ENCODE data around the gene SNRNP25.

DNA sequence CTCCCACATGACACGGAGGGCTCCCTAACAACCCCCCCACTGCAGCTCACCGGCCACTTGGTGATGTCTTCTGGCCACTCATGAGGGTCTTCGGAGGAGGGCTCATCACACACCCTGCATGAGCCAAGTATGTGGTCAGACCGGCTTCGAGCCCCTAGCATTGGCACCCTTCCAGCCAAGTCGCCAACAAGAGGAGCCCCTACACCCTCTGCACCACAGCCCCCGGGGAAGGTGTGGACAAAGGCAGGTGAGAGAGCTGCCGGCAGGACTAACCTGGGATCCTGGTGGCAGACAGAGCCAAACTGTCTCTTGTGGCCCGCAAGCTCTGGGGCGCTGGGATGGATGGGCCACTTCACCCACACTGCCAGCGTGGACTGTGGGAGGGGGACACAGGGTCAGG lies 6.5 kb downstream of the SNRNP25 start:
- TF ChIP-seq RFX5 (IDR thresholded peaks at IDR 0.05; ENCODE audit: low read depth, low read length), result no peak
- no peak for TF ChIP-seq FOXM1 (IDR thresholded peaks at IDR 0.05; ENCODE audit: low read depth)
- TF ChIP-seq FOXM1 (CRISPR knock-in tag; IDR thresholded peaks at IDR 0.05; ENCODE audit: low read depth), result no peak
- no peak for TF ChIP-seq MAFF (IDR thresholded peaks at IDR 0.05; ENCODE audit: low read length)
- TF ChIP-seq RAD21 (CRISPR knock-in tag; conservative IDR thresholded peaks at IDR 0.05 in 1 of 2, IDR thresholded peaks at IDR 0.05 in 1 of 2), result no peak
- TF ChIP-seq, protein P1, sequence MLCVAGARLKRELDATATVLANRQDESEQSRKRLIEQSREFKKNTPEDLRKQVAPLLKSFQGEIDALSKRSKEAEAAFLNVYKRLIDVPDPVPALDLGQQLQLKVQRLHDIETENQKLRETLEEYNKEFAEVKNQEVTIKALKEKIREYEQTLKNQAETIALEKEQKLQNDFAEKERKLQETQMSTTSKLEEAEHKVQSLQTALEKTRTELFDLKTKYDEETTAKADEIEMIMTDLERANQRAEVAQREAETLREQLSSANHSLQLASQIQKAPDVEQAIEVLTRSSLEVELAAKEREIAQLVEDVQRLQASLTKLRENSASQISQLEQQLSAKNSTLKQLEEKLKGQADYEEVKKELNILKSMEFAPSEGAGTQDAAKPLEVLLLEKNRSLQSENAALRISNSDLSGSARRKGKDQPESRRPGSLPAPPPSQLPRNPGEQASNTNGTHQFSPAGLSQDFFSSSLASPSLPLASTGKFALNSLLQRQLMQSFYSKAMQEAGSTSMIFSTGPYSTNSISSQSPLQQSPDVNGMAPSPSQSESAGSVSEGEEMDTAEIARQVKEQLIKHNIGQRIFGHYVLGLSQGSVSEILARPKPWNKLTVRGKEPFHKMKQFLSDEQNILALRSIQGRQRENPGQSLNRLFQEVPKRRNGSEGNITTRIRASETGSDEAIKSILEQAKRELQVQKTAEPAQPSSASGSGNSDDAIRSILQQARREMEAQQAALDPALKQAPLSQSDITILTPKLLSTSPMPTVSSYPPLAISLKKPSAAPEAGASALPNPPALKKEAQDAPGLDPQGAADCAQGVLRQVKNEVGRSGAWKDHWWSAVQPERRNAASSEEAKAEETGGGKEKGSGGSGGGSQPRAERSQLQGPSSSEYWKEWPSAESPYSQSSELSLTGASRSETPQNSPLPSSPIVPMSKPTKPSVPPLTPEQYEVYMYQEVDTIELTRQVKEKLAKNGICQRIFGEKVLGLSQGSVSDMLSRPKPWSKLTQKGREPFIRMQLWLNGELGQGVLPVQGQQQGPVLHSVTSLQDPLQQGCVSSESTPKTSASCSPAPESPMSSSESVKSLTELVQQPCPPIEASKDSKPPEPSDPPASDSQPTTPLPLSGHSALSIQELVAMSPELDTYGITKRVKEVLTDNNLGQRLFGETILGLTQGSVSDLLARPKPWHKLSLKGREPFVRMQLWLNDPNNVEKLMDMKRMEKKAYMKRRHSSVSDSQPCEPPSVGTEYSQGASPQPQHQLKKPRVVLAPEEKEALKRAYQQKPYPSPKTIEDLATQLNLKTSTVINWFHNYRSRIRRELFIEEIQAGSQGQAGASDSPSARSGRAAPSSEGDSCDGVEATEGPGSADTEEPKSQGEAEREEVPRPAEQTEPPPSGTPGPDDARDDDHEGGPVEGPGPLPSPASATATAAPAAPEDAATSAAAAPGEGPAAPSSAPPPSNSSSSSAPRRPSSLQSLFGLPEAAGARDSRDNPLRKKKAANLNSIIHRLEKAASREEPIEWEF (CRISPR knock-in tag; IDR thresholded peaks at IDR 0.05), result no peak
- TF ChIP-seq CTBP1 (IDR thresholded peaks at IDR 0.05; ENCODE audit: borderline replicate concordance), result no peak
- TF ChIP-seq SMC3 (conservative IDR thresholded peaks at IDR 0.05; ENCODE audit: insufficient read depth, low read depth, low read length), result no peak
- no peak for TF ChIP-seq NELFE (IDR thresholded peaks at IDR 0.05; ENCODE audit: insufficient read depth, insufficient read length)
- no peak for TF ChIP-seq SMAD2 (IDR thresholded peaks at IDR 0.05; ENCODE audit: low read depth, low read length)
- TF ChIP-seq SOX6 (IDR thresholded peaks at IDR 0.05), result no peak
- TF ChIP-seq, protein P2, sequence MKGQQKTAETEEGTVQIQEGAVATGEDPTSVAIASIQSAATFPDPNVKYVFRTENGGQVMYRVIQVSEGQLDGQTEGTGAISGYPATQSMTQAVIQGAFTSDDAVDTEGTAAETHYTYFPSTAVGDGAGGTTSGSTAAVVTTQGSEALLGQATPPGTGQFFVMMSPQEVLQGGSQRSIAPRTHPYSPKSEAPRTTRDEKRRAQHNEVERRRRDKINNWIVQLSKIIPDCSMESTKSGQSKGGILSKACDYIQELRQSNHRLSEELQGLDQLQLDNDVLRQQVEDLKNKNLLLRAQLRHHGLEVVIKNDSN (CRISPR knock-in tag; IDR thresholded peaks at IDR 0.05), result no peak
- TF ChIP-seq MAFG (tag; conservative IDR thresholded peaks at IDR 0.05), result no peak
